ENCODE measurements around the gene ADGRG1. TPM values are rescaled to one million over a fixed set of nuclear protein-coding genes. Genes with fewer than 3 reads are reported as not detected.

ADGRG1 gene
- total and polyA plus RNA-seq, 12 donors: 1.8 to 69.9 (median 41.4) TPM

- Histone ChIP-seq H3K27me3 (no peaks in the 10 kb centered on the region), H3K36me3 (replicated peaks in 1 of 2) (no peaks in the 10 kb centered on the region), H3K27ac (peak overlapping the region in 2 of 5 donors; percentile 29 to 54), H3K4me3 (no peak overlapping the region), H3K4me1 (replicated peaks in 1 of 2) (peaks cover 9 to 43% of the 10 kb centered on the region in 2 donors), H3K9me3 (replicated peaks in 1 of 3) (no peaks in the 10 kb centered on the region)
- peak in 1 of 7 donors; percentile 84 for DNase-seq
- TF ChIP-seq CTCF (IDR thresholded peaks at IDR 0.05): no peak
- no peak for TF ChIP-seq POLR2A (IDR thresholded peaks at IDR 0.05)
- intact Hi-C loops (cut with DNase I): no loop called here
- WGBS, 4 donors: 53 to 68% (median 64%) methylated on average over 13 to 23 of the region's 23 CpGs
These were observed 10.9 kb downstream of the ADGRG1 start for GRCh38 chr16:57639172-57639887.

GRCh38 chr16:57640185-57640584, 11.8 kb downstream of the ADGRG1 start:
- no peak for DNase-seq
- peak overlapping the region in 2 of 5 donors; percentile 29 to 54 for H3K27ac ChIP-seq
- H3K9me3 ChIP-seq (replicated peaks in 1 of 3): no peaks in the 10 kb centered on the region
- no peaks in the 10 kb centered on the region for H3K27me3 ChIP-seq
- H3K4me1 ChIP-seq (replicated peaks in 1 of 2): peaks cover 9 to 40% of the 10 kb centered on the region in 2 donors
- no peaks in the 10 kb centered on the region for H3K36me3 ChIP-seq (replicated peaks in 1 of 2)
- no peak for TF ChIP-seq POLR2A (IDR thresholded peaks at IDR 0.05)
- no peak for TF ChIP-seq CTCF (IDR thresholded peaks at IDR 0.05)
- WGBS, 4 donors: 82 to 91% (median 86%) methylated on average over 7 to 9 of the region's 9 CpGs
- intact Hi-C loops (cut with DNase I): no loop called here
- no peak overlapping the region for H3K4me3 ChIP-seq

- Histone ChIP-seq H3K36me3 (replicated peaks in 1 of 2) (no peaks in the 10 kb centered on the region), H3K27me3 (no peaks in the 10 kb centered on the region), H3K27ac (peak overlapping the region in 1 of 5 donors; percentile 8), H3K9me3 (replicated peaks in 1 of 3) (no peaks in the 10 kb centered on the region), H3K4me3 (no peak overlapping the region), H3K4me1 (replicated peaks in 1 of 2) (peaks cover 9 to 36% of the 10 kb centered on the region in 2 donors)
- TF ChIP-seq POLR2A (IDR thresholded peaks at IDR 0.05) (no peak), CTCF (IDR thresholded peaks at IDR 0.05) (no peak)
- peak in 6 of 7 donors; percentile 63 to 78 (median 68) for DNase-seq
- intact Hi-C loops (cut with DNase I): no loop called here
- WGBS, 4 donors: 27 to 42% (median 37%) methylated on average over 6 to 8 of the region's 8 CpGs
These were observed 12.2 kb downstream of the ADGRG1 start for GRCh38 chr16:57640612-57641011.

- intact Hi-C loops (cut with DNase I): no loop called here
- Histone ChIP-seq H3K9me3 (replicated peaks in 1 of 3) (no peaks in the 10 kb centered on the region), H3K27me3 (no peaks in the 10 kb centered on the region), H3K36me3 (replicated peaks in 1 of 2) (no peaks in the 10 kb centered on the region), H3K27ac (peak overlapping the region in 2 of 5 donors; percentile 17 to 52), H3K4me3 (no peak overlapping the region), H3K4me1 (replicated peaks in 1 of 2) (peaks cover 8 to 23% of the 10 kb centered on the region in 2 donors)
- no peak for DNase-seq
- 76 to 84% (median 83%) methylated on average over 10 to 11 of the region's 11 CpGs for WGBS, 4 donors
- no peak for TF ChIP-seq POLR2A (IDR thresholded peaks at IDR 0.05)
- TF ChIP-seq CTCF (IDR thresholded peaks at IDR 0.05): no peak
These were observed 14.0 kb downstream of the ADGRG1 start for GRCh38 chr16:57642160-57643135.
